EL (cell line): ENCODE results near the gene IKBKE.

Source experiments
- DNase-seq: peaks from one replicate; pipeline ENCODE4 v3.0.0-alpha.2; 2016

IKBKE gene

GRCh38 chr1:206514813-206515387 is 44.6 kb downstream of the IKBKE start:
- no peak for DNase-seq

- DNase-seq, result no peak
Measured at GRCh38 chr1:206516728-206516990, 46.4 kb downstream of the IKBKE start.

GRCh38 chr1:206517784-206518183 is 47.5 kb downstream of the IKBKE start:
- DNase-seq, result no peak

- DNase-seq, result no peak
Measured at GRCh38 chr1:206518206-206518605, 47.9 kb downstream of the IKBKE start.

- DNase-seq, result no peak
Measured at GRCh38 chr1:206518743-206519142, 48.5 kb downstream of the IKBKE start.

- DNase-seq, result no peak
Measured at GRCh38 chr1:206521127-206521526, 50.9 kb downstream of the IKBKE start.

- DNase-seq, result no peak
Measured at GRCh38 chr1:206521694-206522402, 51.6 kb downstream of the IKBKE start.

GRCh38 chr1:206524739-206525364 is 54.6 kb downstream of the IKBKE start:
- no peak for DNase-seq

GRCh38 chr1:206526064-206526911 is 56.0 kb downstream of the IKBKE start:
- DNase-seq, result no peak

GRCh38 chr1:206529425-206529824 is 59.1 kb downstream of the IKBKE start:
- no peak for DNase-seq

- DNase-seq, result no peak
Measured at GRCh38 chr1:206532368-206532767, 62.1 kb downstream of the IKBKE start.

- no peak for DNase-seq
Measured at GRCh38 chr1:206534552-206534951, 64.3 kb downstream of the IKBKE start.

- DNase-seq, result no peak
Measured at GRCh38 chr1:206535853-206536188, 65.5 kb downstream of the IKBKE start.

GRCh38 chr1:206537141-206537540 is 66.9 kb downstream of the IKBKE start:
- peak; percentile 26 for DNase-seq

- DNase-seq, result no peak
Measured at GRCh38 chr1:206538086-206538770, 68.0 kb downstream of the IKBKE start.

GRCh38 chr1:206538901-206539640 is 68.8 kb downstream of the IKBKE start:
- no peak for DNase-seq

- DNase-seq, result no peak
Measured at GRCh38 chr1:206540044-206540780, 69.9 kb downstream of the IKBKE start.

- DNase-seq, result no peak
Measured at GRCh38 chr1:206541236-206541833, 71.1 kb downstream of the IKBKE start.

GRCh38 chr1:206544562-206545257 is 74.4 kb downstream of the IKBKE start:
- peak; percentile 58 for DNase-seq

- DNase-seq, result no peak
Measured at GRCh38 chr1:206545351-206545750, 75.1 kb downstream of the IKBKE start.
